Measurements from ENCODE around the gene IQCH.

The IQCH gene

DNA sequence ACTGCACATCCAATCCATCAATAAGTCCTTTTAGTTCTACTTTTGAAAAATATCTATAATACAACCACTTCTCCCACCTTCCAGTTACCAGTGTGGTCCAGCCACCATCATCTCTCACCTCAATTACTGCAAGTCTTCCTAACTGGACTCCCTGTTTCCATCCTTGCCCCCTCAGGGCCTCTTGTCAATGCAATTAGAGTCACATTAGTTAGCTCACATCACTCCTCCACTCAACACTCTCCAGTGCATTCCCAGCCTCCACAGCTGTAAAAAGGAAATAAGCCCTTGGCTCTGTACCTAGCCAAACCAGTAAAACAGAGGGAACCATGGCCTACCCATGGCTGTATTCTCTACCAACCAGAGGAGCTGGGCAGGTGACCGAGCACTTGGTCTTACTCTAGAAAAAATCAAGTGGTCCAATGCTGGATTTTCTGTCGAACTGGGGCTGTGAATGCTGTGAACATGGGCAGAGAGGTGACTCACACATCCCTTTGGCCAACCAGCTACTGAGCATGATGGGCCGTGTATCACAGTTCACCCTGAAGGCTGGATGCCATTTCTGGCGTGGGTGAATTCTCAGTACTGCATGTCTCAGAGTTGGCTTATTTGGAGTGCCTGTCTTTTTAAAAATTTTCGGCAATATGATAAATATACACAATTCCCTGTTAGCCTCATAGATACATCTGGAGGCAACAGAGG, 203.9 kb downstream of the IQCH start:
- no peak for DNase-seq

DNA sequence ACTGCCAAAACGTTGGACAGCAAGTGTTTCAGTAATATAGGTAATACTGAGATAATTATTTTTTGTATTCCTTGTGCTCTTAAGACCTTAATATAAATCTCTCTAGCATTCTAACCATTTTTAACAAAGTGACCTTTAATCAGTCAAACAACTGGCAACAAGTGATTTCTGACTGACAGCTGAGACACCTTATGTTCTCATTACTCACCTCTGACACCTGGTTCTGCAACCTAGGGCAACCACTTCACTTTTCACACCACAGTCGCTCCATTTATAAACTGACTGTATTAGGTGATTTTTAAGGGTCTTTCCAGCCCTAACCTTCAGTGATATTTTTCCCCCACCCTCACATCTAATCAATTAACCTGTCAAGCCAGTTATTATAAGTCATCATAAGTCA, 205.9 kb downstream of the IQCH start:
- DNase-seq = no peak

DNA sequence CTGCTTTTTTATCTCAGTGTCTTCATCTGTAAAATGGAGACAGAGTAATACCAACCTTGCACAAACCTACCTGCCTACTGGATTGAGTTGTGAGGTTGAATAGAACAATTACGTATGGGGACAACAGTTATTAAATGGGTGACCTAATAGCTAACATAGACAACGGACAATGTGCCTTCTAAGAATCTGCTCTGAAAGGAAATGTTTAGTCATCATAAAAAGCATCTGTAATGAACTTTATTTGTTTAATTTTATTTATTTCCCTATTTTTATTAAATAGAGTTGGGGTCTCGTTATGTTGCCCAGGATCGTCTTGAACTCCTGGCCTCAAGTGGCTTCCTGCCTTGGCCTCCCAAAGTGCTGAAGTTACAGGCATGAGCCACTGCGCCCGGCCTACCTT, 207.1 kb downstream of the IQCH start:
- no peak for DNase-seq

DNA sequence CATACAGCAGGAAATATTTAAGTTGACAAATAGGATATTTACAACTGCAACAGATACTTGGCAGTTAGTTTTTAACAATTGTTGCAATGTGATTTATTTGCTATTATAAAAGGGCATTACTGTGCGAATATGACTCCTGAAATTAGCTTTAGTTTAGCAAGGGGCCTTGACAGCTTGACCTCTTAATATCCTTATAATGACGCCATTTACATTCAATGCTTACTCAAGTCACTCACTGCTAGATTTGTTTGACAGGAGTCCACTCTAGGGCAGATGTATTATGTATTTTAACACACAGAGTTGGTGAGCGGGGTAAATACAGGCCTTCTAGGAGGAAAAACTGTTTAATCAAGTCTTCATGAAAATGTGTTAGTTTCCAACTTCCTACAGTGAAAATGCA, 208.3 kb downstream of the IQCH start:
- DNase-seq = no peak

DNA sequence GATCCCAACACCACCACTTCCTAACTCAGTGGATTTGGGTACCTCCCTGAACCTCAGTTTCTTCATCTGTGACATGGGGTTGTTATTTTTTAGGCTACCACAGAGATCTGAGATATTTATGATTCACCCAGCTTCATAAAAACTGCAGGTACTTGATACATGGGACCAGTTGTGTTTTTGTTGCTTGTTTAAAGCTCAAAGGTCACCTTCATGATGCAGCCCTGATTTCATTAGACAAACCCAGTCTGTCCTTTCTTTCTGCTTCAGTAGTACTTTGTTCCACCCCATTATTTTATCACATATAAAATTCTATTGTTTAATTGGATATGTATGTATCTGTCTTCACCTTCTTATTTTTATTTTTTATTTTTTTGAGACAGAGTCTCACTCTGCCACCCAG, 208.9 kb downstream of the IQCH start:
- DNase-seq = no peak

DNA sequence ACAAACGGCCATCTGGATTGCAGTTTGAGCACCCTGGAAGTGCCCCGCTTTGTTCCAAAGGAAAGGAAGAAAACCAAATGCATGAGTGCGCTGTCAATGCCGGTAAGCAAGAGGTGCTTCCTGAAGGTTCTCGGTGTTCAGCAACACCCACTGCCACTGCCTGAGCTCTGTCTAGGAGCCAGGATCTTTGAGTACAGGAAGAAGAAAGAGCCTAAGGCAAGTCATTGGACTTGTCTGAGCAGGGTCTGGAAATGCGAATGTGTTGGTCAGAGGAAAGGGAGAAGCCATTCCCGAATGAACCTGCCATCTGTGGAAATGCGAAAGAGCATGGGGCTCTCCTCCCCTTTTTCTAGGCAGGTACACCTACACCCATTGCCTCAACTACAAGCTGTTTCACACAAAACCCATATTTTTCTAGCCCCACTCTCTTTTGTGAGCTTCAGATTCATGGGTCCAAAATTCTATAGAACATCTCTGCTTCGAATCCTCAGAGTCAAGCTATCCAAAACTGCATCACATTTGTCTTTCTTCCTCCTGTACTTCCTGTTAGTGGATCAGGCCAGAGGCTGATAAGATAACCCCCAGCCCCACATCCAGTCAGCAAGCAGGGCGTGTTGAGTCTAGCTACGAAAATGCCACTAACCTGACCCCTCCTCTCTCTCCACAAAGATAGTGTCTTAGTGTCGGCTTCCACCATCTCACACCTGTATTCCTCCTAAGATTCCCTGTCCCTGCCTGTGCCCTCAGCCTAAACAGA, 210.8 kb downstream of the IQCH start:
- no peak for DNase-seq

DNA sequence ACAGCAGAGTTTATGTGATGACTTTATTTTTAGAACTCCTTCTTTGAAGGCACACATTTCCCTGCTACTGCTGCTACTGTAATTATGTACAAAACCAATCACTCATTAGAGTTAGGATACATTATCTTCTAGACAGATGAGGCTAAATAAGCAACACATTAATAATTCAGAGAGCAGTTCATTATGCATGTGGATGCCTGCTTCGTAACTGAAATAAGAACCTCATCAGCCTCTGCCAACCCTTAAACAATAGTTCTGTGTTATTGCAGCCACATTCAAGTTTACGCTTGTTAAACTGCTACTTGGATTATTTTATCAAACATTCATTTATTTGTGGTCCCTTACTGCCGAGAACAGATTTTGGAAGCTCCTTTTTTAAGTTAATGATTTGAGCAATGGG, 213.8 kb downstream of the IQCH start:
- no peak for DNase-seq

DNA sequence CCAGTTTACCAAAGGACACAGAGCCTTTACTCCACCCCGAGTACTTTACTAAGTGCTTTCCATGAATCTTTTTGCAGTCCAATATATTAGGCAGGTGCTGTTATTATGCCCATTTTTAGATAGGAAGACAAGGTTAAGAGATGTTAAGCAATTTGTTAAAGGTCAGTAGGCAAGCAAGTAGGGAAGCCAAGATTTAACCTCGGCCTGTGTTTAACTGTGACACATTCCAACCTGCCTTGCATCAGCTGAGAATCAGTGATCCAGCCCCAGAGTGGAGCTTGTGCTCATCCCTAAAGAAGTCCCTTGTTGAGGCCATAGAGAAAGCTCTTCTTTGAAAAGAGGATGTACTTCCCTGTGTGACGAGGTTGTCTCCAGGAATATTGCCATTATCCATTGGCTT, 215.1 kb downstream of the IQCH start:
- no peak for DNase-seq

DNA sequence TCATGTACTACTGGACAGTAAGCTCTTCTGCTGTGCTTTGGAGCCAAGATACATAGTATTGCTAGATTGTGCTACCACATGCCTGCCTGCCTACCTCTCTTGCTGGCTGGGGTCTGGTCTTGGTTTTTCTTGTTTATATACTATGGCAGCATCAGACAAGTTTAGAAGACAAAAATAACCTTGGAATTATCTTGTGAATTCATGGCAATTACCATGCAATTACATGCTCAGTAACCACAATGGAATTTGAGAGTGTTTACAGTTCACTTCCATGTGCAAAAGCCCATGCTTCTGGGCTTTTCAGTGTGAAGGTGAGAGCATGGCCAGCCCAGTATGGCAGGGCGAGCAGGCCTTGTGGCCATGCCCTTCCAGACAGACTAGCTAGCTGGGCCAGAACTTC, 218.4 kb downstream of the IQCH start:
- no peak for DNase-seq

DNA sequence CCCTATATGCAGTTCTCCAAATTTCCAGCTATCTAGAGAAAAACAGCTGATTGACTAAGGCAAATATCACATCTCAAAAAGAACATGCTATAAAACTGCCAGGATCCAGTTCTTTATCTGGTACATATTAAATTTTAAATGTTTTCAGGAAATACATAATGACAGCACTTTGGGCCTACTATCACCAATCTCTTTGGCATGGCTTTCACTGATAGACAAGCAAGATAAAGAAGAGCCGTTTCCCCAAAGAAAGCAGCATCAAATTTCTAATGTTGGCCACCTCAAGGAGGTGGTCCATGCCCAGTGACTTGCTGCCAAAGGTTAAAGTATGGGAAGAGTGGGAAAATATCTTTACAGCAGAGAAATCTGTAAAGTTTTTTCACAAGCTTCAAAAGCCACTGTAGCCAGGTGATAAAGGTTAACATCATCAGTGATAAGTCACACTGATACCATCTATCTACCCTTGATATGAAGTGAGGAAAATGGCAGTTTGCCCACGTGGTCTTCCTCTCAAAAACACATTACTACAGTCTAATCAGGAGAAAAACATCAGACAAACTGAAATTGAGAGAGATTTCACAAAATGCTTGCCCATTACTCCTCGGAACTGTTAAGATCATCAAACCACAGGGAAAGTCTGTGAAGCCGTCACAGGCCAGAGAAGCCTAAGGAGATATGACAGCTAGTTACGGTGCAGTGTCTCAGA, 220.0 kb downstream of the IQCH start:
- DNase-seq = no peak

DNA sequence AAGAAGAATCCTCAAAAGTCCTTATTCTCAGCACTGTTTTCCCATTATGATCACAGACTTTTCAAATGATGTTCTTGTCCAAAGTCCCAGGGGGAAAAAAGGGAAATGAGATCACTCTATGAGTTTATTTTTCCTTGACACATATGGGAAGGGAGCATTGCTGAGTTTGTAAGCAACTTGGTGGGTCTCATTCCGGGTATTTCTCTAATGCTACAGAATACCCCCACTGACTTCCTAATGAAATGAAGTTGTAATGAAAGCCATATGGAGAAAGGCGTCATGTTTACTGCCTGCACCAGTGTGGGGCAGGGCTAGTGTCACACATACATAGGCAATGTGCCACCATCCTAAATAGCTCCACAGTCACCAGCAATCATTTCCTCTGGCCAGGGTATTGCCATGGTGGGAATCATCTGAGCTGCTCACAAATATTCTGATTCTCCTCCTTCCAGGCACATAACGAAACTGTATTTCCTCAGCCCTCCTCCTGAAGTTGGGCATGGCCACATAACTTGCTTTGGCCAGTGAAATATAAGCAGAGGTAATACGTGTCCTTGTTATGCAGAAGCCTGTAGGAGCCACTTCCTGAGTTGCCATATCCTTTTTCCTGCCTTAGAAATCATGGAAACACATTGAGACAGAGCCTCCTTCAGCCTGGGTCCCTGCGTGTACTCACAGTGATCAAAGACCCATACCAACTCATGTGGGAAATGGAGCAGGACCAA, 225.4 kb downstream of the IQCH start:
- no peak for DNase-seq

DNA sequence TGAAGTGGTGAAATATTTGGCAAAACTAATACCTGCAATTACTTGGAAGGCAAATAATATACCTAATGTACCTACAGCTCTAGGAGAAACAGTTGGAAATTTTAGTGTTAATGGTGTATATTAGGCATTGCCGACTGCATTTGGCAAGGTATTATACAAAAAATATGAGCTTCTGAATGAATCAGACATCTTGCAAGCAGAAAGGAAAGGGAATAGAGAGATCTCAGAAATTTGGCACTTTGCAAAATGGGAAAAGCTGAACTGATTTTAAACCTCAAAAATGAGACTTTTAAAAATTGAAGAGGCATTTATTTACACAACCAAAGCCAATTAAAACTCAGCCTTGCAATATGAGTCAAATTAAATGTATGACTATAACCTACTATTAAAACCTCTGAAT, 226.2 kb downstream of the IQCH start:
- no peak for DNase-seq

DNA sequence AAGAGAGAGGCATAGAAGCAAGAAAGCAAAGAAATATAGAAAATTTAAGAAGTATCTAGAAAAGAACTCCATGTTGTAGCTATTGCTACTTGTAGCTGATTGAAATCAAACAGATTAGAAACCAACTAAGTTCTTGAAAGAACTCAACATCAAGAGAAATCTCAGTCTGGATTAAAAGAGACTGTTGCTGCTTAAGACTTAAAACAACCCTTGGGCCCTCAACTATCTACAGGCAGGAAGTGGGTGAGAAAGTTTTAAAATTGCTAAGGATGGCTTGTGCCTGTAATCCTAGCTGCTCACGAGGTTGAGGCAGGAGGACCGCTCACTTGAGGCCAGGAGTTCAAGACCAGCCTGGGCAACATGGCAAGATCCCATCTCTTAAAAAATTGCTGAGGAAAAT, 227.1 kb downstream of the IQCH start:
- DNase-seq = no peak

DNA sequence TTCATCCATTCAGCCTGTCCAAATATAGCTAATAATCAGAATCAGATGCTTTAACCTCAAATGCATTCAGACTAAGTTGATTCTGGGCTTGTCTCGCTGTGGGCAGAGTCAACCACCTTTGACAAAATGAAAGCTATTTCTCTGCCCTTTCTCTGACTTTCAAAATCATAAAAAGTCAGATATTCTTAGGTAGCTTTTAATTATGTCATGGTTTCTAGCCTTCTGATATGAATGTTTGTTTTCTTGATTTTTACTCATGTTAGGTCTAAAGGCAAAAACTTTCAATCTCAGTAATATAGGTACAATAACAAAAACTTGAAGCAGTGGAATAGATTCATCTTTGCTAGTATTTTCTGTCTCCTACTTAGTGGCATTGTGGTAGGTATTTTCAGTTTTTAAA, 241.0 kb downstream of the IQCH start:
- DNase-seq = no peak

DNA sequence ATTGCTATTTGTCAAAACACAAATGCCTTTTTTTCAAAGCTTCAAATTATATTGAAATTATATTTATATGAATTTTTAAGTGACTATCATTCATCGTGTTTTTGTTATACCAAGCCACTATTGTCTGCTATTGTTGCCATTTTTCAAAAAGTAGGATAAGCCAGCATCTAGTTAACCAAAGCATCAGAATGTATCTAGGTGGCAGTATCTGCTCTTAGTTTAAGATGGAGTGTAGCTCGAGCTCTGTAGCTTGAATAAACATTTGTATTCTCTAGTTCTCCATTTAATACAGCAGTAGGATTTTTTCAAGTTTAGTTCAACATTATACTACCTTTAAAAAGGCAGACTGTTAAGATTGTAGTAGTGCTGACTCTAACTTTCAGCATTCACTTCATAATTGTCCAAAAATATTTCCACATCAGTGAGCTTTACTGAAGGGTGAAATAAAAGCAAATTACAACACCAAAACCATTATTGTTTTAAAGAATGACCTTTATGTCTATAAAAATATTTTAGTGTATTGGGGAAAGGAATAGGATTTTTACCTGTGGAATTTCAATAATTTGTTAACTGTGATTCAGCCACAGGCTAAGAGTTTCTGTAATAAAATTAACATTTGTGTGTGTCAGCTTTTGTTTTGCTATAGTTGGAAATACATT, 246.7 kb downstream of the IQCH start:
- no peak for DNase-seq

DNA sequence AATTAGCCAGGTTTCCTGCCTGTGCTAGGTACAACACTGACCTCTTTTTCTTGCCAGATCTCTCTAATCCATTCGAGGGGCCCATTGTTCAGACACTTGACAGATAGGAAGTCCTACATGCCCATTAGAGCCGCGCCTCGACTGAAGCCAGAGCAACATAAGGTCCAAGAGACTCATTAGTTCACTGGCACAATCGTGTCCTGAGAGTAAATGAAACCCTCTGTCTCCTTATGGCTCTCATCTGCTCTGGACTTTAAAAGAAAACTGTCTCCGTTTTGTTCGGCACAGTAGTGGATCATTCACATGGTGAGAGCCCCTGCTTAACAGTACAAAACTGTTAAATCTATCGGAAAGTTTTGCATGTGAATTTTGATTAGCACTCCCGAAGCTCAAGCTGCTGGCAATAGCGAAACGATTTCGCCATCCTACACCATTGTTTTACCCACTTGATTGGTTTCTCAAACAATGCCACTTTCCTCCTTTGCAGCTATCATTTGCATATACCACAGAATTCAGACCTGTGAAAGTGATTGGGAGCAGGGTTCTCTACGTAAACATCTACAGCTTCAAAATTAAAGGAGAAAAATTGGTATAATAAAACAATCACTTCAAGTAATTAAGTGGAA, 247.4 kb downstream of the IQCH start:
- no peak for DNase-seq

DNA sequence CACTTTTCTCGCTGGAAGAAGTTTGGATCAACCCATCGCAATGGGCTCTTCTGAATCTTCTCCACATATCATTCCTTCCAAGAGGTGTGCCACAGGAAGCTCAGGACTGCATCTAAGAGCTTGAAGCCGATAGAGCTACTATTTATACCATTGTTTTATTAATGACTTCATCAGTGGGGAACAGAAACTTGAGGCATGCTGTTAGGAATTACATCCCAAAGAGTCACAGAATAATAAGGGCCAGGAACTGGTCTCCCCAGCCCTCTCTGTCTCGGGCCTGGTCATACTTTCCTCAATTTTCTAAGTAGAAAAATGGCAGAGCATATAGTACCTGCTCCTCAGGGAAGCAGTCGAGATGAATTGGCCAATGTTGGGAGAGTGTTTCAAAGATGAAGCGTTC, 249.5 kb downstream of the IQCH start:
- no peak for DNase-seq

DNA sequence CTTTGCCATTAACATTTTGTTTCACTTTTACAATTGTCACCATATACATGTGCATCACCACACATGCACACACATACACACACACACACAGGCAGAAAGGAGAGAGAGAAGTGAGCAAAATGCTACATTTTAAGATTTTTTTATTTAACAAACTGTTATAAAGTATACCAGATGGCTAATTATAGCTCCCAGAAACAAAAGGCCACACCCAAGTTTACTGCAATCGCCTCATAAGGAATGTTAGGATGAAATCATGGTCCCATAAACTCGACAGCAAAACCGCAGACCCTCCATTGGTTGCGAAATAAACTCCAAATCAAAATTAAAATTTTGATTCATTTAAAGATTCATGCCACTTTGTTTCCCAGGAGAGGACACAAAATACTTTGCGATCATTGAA, 250.2 kb downstream of the IQCH start:
- DNase-seq = no peak

DNA sequence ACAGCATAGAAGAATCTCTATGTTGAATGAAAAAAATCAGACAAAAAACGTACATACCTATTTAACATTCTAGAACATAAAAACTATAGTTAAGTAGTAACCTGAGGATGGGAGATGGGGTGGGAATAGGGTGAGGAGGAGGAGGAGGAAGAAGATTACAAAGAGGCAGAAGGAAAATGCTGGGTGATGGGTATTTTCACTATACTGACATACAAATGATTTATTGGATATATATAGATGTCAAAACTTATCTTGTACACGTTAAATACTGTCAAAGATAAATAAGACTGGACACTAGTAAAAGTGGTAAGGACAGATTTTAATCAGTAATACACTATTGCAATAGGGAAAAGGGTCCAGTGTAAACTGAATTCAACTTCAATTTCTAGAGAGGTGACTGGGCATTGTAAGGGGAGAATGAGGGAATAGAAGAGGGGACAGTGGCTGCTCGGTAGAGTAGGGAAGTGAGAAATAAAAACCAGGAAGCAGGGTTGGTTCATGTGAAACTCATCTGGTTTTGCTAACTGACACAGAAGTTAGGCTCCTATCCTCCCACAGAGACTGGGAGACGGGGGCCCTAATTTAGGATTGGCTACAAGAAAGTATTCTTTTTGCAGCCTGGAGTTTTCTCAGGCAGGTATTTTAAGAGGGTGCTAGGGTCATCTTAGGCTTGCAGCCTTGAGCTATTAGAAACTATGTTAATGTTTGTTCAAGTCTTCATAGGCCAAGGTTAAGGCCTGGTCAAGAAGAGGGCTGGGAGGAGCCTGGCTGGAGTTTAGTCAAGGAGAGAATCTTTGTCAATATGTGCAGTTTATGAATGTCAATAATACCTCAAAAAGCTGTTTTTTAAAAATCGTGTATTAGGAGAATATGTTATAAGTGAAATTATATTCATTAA, 251.3 kb downstream of the IQCH start:
- no peak for DNase-seq

DNA sequence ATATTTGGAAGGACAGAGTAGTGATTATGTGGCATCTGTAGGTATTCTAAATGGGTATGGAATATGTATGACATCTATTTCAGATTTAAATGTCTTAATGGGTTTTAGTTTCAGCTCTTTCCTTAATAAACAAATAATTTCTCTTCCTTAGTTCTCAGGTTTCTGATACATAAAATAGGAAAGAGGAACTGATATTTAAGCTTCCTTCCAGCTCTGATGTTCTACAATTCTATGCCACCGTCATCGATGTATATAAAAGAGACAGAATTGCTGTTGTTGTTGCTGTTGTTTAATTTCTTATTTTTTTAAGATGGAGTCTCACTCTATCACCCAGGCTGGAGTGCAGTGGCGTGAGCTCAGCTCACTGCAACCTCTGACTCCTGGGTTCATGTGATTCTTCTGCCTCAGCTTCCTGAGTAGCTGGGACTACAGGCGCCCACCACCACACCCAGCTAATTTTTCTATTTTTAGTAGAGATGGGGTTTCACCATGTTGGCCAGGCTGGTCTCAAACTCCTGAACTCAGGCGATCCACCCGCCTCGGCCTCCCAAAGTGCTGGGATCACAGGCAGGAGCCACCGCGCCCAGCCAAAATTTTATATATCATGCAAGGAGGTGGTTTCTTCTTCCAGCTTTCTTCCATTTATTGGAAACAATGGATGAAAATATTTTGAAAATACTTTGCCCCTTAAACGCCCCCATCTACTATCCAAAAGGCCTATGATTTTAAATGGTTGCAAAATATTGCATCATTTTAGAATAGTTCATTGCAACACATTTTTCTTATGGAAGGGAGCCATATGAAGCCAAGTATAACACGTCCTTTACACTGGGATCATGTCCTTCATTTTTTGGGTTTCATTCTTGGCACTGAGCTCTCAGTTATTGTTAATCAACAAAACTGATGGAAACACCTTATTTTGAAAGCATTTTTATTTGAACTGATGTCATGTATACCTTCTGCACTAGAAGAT, 252.5 kb downstream of the IQCH start:
- DNase-seq = no peak
